Measurements from ENCODE around the gene ANO7. TPM values are rescaled to one million over a fixed set of nuclear protein-coding genes. Genes with fewer than 3 reads are reported as not detected.

ANO7 gene
- 1.5 to 2.6 TPM (median 2.5 TPM) in 5 replicates for total RNA-seq (2022; extraction: Qiagen RNA extraction)

GRCh38 chr2:241188361-241189092, at the start of gene ANO7:
Gene ANO7 (plus strand): TSS chr2:241188677. CDS start chr2:241190064, 1,387 bp downstream.

GRCh38 chr2:241148891-241149674, 39.4 kb upstream of the ANO7 start, which contains the start of gene PASK:
Gene PASK (minus strand): TSS chr2:241149472. CDS start chr2:241143032, 6,440 bp downstream.

DNA sequence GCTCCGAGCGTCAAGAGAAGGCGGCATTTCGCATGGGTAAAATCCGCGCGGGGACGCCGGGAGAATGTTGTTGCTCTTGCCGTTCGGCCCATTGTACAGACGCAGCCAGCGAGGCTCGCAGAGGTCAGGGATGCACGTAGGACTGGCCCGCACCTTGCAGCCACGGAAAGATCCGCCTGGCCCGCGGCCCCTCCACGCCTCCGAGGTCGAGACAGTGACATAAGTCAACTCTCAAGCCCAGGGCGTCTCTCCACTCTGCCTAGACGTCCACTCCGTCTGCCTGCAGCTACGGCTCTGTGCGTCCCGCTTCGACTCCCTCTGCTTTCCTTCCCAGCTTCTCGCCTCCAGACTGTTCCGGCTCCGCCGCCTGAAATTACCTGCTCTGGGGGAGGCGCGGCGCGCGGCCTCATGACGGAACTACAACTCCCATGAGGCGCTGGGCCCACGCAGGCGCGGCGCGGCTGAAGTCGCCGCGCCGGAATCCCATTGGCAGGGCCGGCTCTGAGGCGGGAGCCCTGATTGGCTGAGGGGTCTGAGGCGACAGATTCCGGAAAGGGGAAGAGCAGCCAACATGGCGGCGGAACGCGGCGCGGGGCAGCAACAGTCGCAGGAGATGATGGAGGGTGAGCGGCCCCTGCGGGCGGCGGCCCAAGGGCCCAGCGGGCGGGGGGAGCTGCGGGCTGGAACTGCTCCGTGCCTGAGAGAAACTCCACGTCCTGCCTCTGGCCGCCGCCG, 38.4 kb upstream of the ANO7 start, which contains the start of gene PPP1R7:
TSS of gene PPP1R7 (plus strand) at position 543 of the 735 bp plus-strand sequence. CDS start at position 572, 29 bp downstream.

Other genes starting within 250 kb of the ANO7 start
- gene SNED1, start 190.1 kb upstream of the ANO7 start, total RNA-seq (2022; extraction: Qiagen RNA extraction), result 0.18 to 0.62 TPM (median 0.55 TPM) in 5 replicates
- gene MTERF4, start 86.4 kb upstream of the ANO7 start, total RNA-seq (2022; extraction: Qiagen RNA extraction), result 22.4 to 30.4 TPM (median 25.2 TPM) in 5 replicates
- gene PASK, start 39.2 kb upstream of the ANO7 start, total RNA-seq (2022; extraction: Qiagen RNA extraction), result 6.5 to 10.6 TPM (median 8.1 TPM) in 5 replicates
- 56.3 to 73.9 TPM (median 60.0 TPM) in 5 replicates for gene PPP1R7, start 38.2 kb upstream of the ANO7 start, total RNA-seq (2022; extraction: Qiagen RNA extraction)
- gene HDLBP, start 127.0 kb downstream of the ANO7 start, total RNA-seq (2022; extraction: Qiagen RNA extraction), result 247 to 269 TPM (median 259 TPM) in 5 replicates
- gene SEPTIN2, start 127.2 kb downstream of the ANO7 start, total RNA-seq (2022; extraction: Qiagen RNA extraction), result 238 to 297 TPM (median 262 TPM) in 5 replicates
- gene FARP2, start 167.6 kb downstream of the ANO7 start, total RNA-seq (2022; extraction: Qiagen RNA extraction), result 23.9 to 32.8 TPM (median 30.8 TPM) in 5 replicates

Data from A549 treated with CORT108297 at 1 μM for 4 hours (cell line).